Right forelimb (tissue), 1 donor: ENCODE measurements around the gene RAB14.
"Not testable (repeated sequence)": the region's sequence is repeated elsewhere in the genome, so short reads cannot be mapped to it uniquely, and the experiment has no call there.

Experiments
- DNase-seq: peaks from one replicate; pipeline ENCODE4 v3.0.0-alpha.2; 2018

Gene RAB14

DNA sequence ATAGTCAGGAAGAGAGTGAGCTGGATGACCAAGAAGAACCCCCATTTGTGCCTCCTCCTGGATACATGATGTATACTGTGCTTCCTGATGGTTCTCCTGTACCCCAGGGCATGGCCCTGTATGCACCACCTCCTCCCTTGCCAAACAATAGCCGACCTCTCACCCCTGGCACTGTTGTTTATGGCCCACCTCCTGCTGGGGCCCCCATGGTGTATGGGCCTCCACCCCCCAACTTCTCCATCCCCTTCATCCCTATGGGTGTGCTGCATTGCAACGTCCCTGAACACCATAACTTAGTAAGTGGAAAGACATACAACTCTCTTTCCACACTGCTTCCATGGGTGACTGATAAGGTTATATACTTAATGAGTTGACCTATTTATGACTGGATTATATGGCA lies 51.5 kb downstream of the RAB14 start:
- DNase-seq = no peak

DNA sequence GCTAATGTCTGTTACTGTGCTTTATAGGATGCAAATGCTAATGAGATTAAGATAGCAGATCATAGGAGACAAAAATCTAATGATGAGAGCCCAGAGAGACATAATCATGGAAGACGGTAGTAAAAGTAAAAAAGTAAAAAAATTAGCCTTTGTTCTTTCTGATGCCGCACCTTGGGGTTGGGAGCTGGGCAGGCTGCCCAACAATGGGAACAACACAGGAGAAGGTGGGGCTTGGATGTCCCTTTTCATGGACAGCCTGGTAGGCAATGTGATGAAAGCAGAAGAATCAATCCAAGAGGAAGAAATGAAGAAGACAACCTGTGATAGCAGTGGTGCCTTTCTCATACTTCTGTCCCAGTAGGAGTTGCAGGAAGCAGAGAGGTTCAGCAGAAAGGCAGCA lies 57.2 kb downstream of the RAB14 start:
- DNase-seq = no peak

DNA sequence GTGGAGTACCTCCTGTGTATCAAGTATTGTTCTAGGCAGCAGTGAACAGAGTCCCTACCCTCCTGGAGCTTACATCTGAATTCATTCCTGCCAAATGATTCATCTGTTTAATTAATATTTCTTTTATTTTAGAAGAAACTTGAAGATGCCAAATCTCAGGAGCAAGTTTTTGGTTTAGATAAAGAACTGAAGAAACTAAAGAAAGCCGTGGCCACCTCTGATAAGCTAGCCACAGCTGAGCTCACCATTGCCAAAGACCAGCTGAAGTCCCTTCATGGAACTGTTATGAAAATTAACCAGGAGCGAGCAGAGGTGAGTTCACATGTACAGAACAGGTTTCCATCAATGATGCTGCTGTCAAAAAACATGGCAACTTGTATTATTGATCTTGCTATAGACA lies 57.9 kb downstream of the RAB14 start:
- no peak for DNase-seq

DNA sequence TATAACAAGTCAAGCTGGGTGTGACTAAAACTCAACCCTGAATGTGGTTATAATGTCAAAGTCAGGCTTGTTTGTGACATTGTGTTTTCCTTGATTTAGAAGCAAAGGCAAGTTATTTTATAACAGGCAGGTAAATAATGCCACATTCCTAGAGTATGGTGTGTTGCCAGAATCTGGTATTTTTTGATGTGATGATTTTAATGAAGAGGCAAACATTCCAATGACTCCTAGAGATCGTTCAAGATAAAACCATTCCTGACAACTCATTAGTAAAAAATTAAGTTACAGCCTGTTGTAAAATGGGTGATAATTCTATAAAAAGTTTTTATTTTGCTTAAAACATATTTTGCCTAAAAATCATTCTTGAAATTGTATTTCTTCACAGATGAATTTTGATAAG lies 60.0 kb downstream of the RAB14 start:
- no peak for DNase-seq

DNA sequence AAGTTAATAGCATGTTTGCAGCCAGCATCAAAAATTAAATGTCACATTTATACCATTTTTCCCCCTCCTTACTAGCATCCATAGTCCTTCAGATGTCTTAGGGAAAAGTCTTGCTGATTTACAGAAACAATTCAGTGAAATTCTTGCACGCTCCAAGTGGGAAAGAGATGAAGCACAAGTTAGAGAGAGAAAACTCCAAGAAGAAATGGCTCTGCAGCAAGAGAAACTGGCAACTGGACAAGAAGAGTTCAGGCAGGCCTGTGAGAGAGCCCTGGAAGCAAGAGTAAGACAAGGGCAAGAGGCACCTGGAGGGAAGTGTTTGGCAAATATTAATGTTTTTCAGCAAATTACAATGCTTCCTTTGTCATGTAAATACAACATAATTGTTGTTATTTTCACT lies 60.4 kb downstream of the RAB14 start:
- DNase-seq = no peak

DNA sequence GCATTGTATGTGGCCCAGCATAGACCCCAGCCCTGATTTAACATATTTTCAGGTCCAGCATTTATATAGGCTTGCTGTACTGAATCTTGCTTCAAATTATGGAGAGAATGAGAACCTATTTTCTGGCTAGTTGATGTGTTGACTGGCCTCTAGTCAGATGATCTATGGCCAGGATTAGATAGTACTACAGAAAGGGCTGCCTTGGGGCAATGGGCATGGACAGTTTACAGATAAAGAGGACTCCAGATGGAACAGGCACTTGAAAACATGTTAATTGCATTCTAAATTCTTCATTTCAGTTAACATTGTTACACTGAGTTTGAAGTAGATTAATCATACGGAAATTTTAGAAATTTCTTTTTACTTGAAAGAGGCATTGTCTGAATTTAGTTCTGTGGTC lies 61.5 kb downstream of the RAB14 start:
- no peak for DNase-seq

DNA sequence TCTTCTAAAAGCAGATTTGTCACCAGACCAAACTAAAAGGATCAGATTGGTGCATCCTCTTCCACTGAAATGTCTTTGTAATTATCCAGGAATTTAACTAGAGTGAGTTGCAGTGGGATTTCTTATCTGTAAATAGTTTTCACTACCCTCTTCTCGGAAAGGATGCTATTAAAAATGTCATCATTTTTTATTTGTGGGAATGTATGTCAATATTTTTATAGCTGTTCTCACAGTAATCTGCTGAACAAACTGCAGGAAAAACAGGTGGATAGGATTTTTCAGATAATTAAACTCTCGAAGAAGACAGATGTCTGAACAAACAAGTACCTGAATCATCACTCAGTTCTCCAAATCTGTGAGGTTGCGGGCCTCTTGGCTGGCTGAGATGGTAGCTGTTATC lies 62.7 kb downstream of the RAB14 start:
- no peak for DNase-seq

DNA sequence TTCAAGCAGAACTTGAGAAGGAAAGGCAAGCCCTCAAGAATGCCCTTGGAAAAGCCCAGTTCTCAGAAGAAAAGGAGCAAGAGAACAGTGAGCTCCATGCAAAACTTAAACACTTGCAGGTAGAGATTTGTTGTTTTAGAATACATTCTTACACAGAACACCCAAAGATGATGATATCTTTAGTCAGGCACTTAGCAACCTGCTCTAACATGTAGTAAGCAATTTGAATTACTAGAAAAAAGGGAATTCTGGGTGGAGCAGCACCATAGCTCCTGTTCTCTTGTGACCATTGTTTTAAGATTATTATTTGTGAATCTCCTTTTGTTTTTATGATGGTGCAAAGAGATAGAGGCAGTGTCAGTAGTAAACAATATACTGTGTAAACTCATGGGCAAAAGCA lies 63.1 kb downstream of the RAB14 start:
- no peak for DNase-seq

DNA sequence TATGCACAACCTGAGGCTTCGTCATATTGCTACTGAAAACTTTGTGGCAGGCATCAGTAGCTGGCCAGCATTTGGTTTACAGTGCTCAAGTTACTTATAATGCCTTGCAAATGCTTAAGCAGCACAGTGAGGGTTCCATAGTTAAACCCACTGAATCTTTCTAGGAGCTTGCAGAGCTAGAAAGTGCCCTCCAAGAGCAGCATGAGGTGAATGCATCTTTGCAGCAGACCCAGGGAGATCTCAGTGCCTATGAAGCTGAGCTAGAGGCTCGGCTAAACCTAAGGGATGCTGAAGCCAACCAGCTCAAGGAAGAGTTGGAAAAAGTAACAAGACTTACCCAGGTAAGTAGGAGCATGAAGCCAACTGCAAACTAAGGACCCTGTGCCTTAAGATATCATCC lies 66.0 kb downstream of the RAB14 start:
- DNase-seq = no peak

DNA sequence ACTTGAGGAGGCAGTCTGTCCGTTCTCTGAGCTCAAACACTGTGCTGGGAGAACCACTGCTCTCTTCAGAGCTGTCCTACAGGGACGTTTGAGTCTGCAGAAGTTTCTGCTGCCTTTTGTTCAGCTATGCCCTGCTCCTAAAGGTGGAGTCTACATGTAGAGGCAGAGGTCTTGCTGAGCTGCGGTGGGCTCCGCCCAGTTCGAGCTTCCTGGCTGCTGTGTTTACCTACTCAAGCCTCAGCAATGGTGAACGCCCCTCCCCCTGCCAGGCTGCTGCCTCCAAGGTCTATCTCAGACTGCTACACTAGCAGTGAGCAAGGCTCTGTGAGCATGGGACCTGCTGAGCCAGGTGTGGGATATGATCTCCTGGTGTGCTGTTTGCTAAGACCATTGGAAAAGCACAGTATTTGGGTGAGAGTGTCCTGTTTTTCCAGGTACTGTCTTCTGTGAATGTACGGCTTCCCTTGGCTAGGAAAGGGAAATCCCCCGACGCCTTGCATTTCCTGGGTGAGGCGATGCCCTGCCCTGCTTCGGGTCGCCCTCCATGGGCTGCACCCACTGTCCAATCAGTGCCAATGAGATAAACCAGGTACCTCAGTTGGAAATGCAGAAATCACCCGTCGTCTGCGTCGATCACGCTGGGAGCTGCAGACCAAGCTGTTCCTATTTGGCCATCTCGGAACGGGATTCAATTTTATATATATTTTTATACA lies 68.4 kb downstream of the RAB14 start:
- no peak for DNase-seq

DNA sequence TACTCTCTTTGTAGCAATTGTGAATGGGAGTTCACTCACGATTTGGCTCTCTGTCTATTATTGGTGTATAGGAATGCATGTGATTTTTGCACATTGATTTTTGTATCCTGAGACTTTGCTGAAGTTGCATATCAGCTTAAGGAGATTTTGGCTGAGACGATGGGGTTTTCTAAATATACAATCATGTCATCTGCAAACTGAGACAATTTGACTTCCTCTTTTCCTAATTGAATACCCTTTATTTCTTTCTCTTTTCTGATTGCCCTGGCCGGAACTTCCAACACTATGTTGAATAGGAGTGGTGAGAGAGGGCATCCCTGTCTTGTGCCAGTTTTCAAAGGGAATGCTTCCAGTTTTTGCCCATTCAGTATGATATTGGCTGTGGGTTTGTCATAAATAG lies 72.3 kb downstream of the RAB14 start:
- DNase-seq = not testable (repeated sequence)
